Tibial artery (tissue), 4 donors: ENCODE measurements around the gene PRKX.

Experiments used
- DNase-seq, 2 donors: peaks; one replicate each; pipeline ENCODE4 v3.0.0-alpha.2; 2019
- H3K27ac ChIP-seq, 2 donors: fragments of 200-600 bp; sonication (generic) in 1 of 2; 1 replicate in 1 of 2; 2 replicates in 1 of 2; pipeline ENCODE4 v1.5.1; 2018 to 2019; ENCODE audit warnings: mild to moderate bottlenecking in 1 of 2
- H3K27me3 ChIP-seq, 2 donors: fragments of 200-600 bp; sonication (generic) in 1 of 2; one replicate each; pipeline versions ENCODE4 v1.5.1 to v1.6.0; 2016 to 2019
- H3K36me3 ChIP-seq, 3 donors: fragments of 200-600 bp; sonication (generic) in 2 of 3; one replicate each; pipeline ENCODE4 v1.5.1; 2016 to 2019; ENCODE audit warnings: mild to moderate bottlenecking in 2 of 3
- H3K4me1 ChIP-seq, 4 donors: fragments of 200-600 bp; sonication (generic) in 2 of 4; 1 replicate in 3 of 4; 2 replicates in 1 of 4; pipeline ENCODE4 v1.5.1; 2016 to 2019
- H3K4me3 ChIP-seq, 2 donors: fragments of 200-600 bp; sonication (generic) in 1 of 2; 1 replicate in 1 of 2; 2 replicates in 1 of 2; pipeline ENCODE4 v1.5.1; 2018 to 2019; ENCODE audit warnings: mild to moderate bottlenecking in 2 of 2
- H3K9me3 ChIP-seq, 3 donors: fragments of 200-600 bp; sonication (generic) in 1 of 3; one replicate each; pipeline ENCODE4 v1.5.1; 2016 to 2019
- CTCF ChIP-seq, 2 experiments: fragments of 200-600 bp in 1 of 2; fragments of 450-650 bp in 1 of 2; IDR thresholded peaks; one replicate each; pipeline ENCODE4 v1.5.1; 2017 to 2019; ENCODE audit warnings: antibody characterized with exemption in 2 of 2, mild to moderate bottlenecking in 1 of 2, moderate library complexity in 1 of 2
- intact Hi-C: fragments of 100-400 bp; cut with DNase I; formaldehyde crosslinking; loops from one replicate; pipeline ENCODE4 v1.15.0; 2023; ENCODE audit warnings: low total_unique reads

PRKX gene

GRCh38 chrX:3598709-3599108, 114.7 kb downstream of the PRKX start:
- DNase-seq: no peak
- TF ChIP-seq CTCF (IDR thresholded peaks at IDR 0.05): no peak
- intact Hi-C loops: no loop called here

GRCh38 chrX:3598046-3598605, 115.3 kb downstream of the PRKX start:
- no peaks in the 10 kb centered on the region for H3K9me3 ChIP-seq
- H3K27ac ChIP-seq: no peak overlapping the region
- TF ChIP-seq CTCF (IDR thresholded peaks at IDR 0.05): no peak
- no peaks in the 10 kb centered on the region for H3K27me3 ChIP-seq
- DNase-seq: no peak
- H3K4me3 ChIP-seq: no peak overlapping the region
- H3K36me3 ChIP-seq: no peaks in the 10 kb centered on the region
- peaks cover 0 to 5% (median 2%) of the 10 kb centered on the region in 4 donors for H3K4me1 ChIP-seq
- intact Hi-C loops: no loop called here

More at GRCh38 chrX:3598709-3599108, 114.7 kb downstream of the PRKX start:
- Histone ChIP-seq H3K27me3 (no peaks in the 10 kb centered on the region), H3K9me3 (no peaks in the 10 kb centered on the region), H3K27ac (no peak overlapping the region), H3K4me1 (peaks cover 0 to 5% (median 2%) of the 10 kb centered on the region in 4 donors), H3K36me3 (no peaks in the 10 kb centered on the region), H3K4me3 (no peak overlapping the region)

- Histone ChIP-seq H3K27ac (no peak overlapping the region), H3K27me3 (no peaks in the 10 kb centered on the region), H3K36me3 (no peaks in the 10 kb centered on the region), H3K4me1 (no peaks in the 10 kb centered on the region), H3K4me3 (no peak overlapping the region), H3K9me3 (no peaks in the 10 kb centered on the region)
- no peak for DNase-seq
- intact Hi-C loops: no loop called here
- no peak for TF ChIP-seq CTCF (IDR thresholded peaks at IDR 0.05)
Measured at GRCh38 chrX:3592184-3592583, 121.3 kb downstream of the PRKX start.

GRCh38 chrX:3589474-3589873, 124.0 kb downstream of the PRKX start:
- Histone ChIP-seq H3K27ac (no peak overlapping the region), H3K4me3 (no peak overlapping the region), H3K36me3 (no peaks in the 10 kb centered on the region), H3K27me3 (no peaks in the 10 kb centered on the region), H3K4me1 (no peaks in the 10 kb centered on the region), H3K9me3 (no peaks in the 10 kb centered on the region)
- no peak for DNase-seq
- no peak for TF ChIP-seq CTCF (IDR thresholded peaks at IDR 0.05)
- intact Hi-C loops: no loop called here

- Histone ChIP-seq H3K27ac (no peak overlapping the region), H3K27me3 (no peaks in the 10 kb centered on the region), H3K4me1 (no peaks in the 10 kb centered on the region), H3K36me3 (no peaks in the 10 kb centered on the region), H3K9me3 (no peaks in the 10 kb centered on the region), H3K4me3 (no peak overlapping the region)
- no peak for DNase-seq
- intact Hi-C loops: no loop called here
- TF ChIP-seq CTCF (IDR thresholded peaks at IDR 0.05): no peak
Measured at GRCh38 chrX:3585719-3586118, 127.7 kb downstream of the PRKX start.
